Fibroblast of pulmonary artery (primary cell): ENCODE results near the gene PLEKHJ1.

Experiments used
- DNase-seq: peaks from one replicate; pipeline ENCODE4 v3.0.0-alpha.2; 2010; ENCODE audit warnings: low read depth
- H3K4me3 ChIP-seq: replicated peaks from 2 replicates; pipeline ENCODE4 v1.5.1; 2011; ENCODE audit warnings: low read depth, mild to moderate bottlenecking, control low read depth, low read length, moderate library complexity
- TF ChIP-seq, protein P1 (sequence below): IDR thresholded peaks from 2 replicates; pipeline ENCODE4 v1.5.1; 2011; ENCODE audit warnings: mild to moderate bottlenecking, control low read depth, low read length, inconsistent platforms; ENCODE audit errors: missing control alignments

PLEKHJ1 gene

DNA sequence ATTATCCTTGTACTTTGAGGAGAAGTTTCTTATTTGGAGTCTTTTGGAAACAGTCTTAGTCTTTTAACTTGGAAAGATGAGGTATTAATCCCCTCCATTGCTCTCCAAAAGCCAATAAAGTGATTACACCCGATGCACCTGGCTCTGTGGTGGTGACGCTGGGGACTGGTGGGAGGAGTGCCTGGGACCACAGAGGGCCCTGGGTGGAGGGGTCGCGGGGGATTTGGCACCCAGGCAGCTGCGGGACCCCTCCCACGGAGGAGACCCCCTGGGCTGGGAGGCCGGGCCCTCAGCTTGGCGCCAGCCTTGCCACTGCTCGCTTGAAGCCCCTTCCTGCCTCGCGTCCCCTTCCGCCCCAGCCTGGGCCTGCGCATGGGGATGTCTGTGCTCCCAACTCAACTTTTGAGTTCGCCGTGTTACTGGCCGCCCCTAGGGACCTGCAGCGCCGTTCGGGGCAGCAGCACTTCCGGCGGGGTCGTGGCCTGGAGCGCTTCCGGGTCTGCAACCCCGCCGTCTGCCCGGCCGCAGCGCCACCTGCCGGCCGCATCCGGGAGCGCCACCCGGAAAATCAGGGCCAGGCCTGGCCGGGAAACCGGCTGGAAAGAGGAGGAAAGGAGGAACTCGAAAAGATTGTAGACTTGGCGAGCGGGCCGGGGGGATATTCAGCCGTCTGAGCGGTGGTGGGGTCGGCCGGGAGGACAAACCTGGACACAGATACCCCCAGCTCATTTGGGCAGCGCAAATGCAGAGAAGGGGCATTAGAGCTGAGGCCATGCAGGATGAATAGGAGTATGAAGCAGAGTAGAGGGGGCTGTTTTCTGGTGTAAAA lies 37.4 kb upstream of the PLEKHJ1 start:
- TF ChIP-seq, protein P1, sequence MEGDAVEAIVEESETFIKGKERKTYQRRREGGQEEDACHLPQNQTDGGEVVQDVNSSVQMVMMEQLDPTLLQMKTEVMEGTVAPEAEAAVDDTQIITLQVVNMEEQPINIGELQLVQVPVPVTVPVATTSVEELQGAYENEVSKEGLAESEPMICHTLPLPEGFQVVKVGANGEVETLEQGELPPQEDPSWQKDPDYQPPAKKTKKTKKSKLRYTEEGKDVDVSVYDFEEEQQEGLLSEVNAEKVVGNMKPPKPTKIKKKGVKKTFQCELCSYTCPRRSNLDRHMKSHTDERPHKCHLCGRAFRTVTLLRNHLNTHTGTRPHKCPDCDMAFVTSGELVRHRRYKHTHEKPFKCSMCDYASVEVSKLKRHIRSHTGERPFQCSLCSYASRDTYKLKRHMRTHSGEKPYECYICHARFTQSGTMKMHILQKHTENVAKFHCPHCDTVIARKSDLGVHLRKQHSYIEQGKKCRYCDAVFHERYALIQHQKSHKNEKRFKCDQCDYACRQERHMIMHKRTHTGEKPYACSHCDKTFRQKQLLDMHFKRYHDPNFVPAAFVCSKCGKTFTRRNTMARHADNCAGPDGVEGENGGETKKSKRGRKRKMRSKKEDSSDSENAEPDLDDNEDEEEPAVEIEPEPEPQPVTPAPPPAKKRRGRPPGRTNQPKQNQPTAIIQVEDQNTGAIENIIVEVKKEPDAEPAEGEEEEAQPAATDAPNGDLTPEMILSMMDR = peak; percentile 57
- peak overlapping the region; percentile 33 for H3K4me3 ChIP-seq
- DNase-seq = peak; percentile 65

DNA sequence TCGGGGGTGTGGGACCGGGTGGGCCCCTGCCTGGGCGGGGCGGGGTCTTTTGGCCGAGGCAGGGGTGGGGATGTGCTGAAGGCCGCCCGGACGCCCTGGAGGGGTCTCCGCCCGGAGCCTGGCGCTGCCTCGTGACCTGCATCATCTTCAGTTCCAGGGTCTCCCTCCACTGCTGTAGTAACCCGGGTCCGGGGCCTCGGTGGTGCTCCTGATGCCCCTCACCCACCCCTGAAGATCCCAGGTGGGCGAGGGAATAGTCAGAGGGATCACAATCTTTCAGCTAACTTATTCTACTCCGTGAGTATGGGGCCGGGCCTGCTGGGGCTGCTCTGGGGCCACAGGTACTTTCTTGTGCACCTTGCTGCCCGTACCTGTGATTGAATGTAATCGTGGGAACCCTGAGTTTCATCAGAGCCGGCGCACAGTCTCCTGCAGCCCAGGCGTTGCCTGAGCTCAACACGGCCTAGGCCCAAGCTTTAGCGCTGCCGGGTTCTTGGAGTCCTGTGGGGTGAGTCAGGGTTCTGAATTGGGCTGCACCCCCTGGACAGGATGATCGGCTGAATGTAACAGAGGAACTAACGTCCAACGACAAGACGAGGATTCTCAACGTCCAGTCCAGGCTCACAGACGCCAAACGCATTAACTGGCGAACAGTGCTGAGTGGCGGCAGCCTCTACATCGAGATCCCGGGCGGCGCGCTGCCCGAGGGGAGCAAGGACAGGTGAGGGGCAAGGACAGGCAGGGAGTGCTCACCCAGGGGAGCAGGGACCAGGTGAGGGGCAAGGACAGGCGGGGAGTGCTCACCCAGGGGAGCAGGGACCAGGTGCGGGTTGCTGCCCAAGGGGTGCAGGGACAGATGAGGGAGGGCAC lies 35.3 kb upstream of the PLEKHJ1 start:
- TF ChIP-seq, protein P1 = no peak
- H3K4me3 ChIP-seq = peak overlapping the region; percentile 97
- DNase-seq = peak; percentile 76

DNA sequence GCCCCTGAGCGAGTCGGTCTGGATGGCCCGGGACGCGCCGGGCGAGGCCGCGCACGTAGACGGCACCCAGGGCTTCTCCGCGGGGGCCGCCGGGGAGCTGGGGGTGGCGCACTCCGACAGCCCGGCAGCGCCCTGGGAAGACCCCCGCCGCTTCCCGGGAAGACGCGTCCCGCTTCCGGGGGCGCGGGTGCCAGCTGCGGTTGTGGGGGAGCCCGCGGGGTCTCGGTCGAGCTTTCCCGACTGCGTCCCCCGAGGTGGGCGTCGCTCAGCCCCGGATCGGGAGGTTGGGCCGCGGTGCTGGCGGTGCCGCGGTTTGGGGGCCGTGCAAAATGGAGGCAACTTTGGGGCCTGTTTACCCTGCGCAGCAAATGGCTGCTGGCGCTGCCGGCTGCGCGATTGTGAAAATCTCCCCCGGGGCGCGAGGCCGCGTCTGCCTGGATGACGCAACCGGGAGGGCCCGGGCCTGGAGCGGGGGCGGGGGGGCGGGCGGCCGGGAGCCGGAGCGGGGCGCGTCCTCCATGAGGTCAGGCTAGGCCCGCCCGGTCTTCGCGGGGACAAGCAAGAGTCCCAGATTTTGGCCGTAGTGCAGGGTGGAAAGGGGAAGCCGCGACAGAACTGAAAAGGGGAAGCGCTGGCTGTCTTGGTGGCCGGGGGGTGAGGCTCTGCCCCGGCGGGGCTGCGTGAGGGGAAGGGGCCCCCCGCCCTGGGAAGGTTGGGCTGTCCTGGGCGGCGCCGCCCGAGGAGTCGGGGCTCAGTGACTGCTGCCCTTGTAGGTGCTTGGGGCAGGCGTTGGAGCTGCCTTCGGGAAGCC lies 34.5 kb upstream of the PLEKHJ1 start:
- peak; percentile 89 for DNase-seq
- peak overlapping the region; percentile 97 for H3K4me3 ChIP-seq
- TF ChIP-seq, protein P1 = no peak

DNA sequence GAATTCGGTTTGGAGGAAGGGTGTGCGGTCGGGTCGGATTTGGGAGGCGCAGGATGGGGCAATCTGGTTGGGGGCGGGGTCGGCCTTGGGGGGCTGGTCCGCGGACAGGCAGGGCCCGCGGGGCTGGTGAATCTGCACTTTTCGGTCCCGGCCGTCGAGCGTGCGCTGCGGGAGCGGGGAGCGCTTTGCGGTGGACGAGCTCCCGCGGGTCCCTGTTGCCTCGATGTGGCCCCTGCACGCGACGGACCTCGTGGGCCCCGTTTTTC lies 34.0 kb upstream of the PLEKHJ1 start:
- TF ChIP-seq, protein P1 = no peak
- peak overlapping the region; percentile 97 for H3K4me3 ChIP-seq
- no peak for DNase-seq

DNA sequence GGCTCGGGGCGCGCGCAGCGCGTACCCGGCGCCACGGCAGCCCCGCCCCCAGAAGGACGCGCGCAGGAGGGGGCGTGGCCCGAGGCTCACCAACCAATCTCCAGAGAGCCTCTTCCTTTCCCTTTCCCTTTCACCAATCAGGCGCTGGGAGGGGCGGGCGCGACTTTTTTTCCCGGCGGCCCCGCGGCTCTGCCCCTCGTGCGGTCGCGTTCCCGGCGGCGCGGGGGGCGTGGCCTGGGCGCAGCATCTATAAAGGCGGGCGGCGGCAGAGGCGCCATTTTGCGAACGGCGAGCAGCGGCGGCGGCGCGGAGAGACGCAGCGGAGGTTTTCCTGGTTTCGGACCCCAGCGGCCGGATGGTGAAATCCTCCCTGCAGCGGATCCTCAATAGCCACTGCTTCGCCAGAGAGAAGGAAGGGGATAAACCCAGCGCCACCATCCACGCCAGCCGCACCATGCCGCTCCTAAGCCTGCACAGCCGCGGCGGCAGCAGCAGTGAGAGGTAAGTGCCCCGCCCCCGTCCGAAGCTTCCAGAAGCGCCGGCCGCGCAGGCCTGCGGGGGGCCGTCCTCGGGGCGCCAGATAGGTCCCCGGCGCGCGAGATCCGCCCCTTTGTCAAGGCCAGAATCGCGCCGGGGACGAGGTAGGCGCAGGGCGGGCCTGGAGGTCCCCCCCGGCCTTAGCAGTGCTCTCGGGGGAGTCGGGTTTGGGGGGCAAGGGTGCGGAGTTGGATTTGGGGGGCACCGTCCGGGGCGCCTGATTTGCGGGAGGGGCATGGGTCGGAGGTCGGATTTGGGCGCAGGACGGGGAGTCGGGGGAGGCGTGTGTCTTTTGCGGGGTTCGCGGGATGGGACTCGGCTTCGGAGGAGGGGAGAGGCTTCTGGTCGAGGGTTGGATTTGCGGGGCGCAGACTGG lies 33.4 kb upstream of the PLEKHJ1 start:
- TF ChIP-seq, protein P1 = no peak
- H3K4me3 ChIP-seq = peak overlapping the region; percentile 97

DNA sequence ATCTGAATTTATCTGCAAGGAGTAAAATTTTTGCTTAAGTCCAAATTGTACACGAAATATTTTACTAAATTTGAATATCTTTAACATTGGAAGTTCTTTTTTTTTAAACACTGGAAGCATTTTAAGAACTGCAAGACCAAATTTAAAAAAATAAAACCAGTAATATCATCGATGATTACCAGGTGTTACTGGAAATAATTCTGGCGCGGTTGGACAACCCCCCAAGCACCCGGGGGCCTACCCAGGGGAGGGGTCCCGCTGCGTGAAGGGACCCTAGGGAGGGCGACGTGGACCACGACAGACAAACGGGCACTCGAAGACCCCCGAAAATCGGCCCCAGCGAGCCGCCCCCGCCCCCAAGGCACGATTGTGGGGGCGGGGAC lies 32.7 kb upstream of the PLEKHJ1 start:
- no peak for DNase-seq
- TF ChIP-seq, protein P1 = no peak
- H3K4me3 ChIP-seq = peak overlapping the region; percentile 68

More for the DNA sequence above, 33.4 kb upstream of the PLEKHJ1 start:
- peak; percentile 97 for DNase-seq
